SK-N-SH (cell line): ENCODE results near the gene GATA3.

ENCODE experiments used
- MXI1 ChIP-seq: IDR thresholded peaks from 2 replicates; pipeline ENCODE4 v1.6.1; 2012; ENCODE audit warnings: mild to moderate bottlenecking, low read depth, low read length, improper control_type of control experiment
- TF ChIP-seq, protein P1 (sequence below): fragments of 200-600 bp; sonication (generic); IDR thresholded peaks from 2 replicates; pipeline ENCODE4 v1.6.1; 2017; ENCODE audit warnings: antibody characterized with exemption, mild to moderate bottlenecking, moderate library complexity

DNA sequence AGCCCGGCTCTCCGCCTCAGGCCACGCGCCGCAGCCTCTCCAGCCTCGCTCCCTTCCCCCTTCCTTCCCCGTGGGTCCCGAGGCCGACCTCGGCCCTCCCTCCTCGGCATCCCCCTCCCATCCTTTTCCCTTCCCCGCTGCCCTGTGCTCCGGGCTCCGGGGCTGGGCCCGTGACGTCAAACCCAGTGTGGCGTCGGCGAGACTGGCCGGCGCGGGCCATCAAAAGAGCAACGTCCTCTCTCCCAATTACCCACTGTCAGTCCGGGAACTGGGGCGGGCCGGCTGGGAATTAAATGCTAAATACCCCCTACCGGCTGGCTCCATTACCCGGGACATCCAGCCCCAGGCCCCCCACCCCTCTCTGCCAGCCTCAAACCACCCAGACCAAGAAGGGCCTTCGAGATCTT lies 2.6 kb upstream of the GATA3 start:
- peak; percentile 72 for TF ChIP-seq MXI1
- TF ChIP-seq, protein P1, sequence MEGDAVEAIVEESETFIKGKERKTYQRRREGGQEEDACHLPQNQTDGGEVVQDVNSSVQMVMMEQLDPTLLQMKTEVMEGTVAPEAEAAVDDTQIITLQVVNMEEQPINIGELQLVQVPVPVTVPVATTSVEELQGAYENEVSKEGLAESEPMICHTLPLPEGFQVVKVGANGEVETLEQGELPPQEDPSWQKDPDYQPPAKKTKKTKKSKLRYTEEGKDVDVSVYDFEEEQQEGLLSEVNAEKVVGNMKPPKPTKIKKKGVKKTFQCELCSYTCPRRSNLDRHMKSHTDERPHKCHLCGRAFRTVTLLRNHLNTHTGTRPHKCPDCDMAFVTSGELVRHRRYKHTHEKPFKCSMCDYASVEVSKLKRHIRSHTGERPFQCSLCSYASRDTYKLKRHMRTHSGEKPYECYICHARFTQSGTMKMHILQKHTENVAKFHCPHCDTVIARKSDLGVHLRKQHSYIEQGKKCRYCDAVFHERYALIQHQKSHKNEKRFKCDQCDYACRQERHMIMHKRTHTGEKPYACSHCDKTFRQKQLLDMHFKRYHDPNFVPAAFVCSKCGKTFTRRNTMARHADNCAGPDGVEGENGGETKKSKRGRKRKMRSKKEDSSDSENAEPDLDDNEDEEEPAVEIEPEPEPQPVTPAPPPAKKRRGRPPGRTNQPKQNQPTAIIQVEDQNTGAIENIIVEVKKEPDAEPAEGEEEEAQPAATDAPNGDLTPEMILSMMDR: no peak
